GM12873 (cell line): ENCODE results near the gene EEF1AKMT2.

ENCODE experiments used
- CTCF ChIP-seq: IDR thresholded peaks from 2 replicates; pipeline ENCODE4 v1.5.1; 2012; ENCODE audit warnings: low read depth, mild to moderate bottlenecking, moderate library complexity, low read length, control low read depth; ENCODE audit not compliant: insufficient read depth; ENCODE audit errors: missing control alignments

EEF1AKMT2 gene

GRCh38 chr10:124791547-124792348 lies at the start of gene EEF1AKMT2:
EEF1AKMT2 (minus strand) TSS chr10:124791887; CDS start chr10:124791833, 54 bp downstream.
- TF ChIP-seq CTCF, result no peak

GRCh38 chr10:124837687-124838086 lies 46.0 kb upstream of the EEF1AKMT2 start:
- no peak for TF ChIP-seq CTCF

DNA sequence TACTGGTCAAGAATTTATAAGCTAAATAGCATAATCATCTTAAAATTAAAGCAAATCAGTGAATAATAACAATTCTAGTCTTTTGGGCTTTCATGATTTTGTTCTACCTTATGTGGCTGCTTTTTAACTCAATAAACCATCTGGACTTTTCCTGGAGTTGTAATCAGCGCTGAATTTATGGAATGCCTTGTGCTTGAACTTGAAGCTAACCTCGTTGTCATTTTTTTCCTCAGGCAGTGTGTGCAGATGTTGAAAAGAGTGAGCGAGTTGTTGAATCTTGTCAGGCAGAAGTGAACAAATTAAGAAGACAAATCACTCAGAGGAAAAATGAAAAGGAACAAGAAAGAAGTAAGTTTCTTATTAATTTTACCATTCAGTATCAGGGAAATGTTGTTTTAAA lies 39.4 kb upstream of the EEF1AKMT2 start:
- TF ChIP-seq CTCF, result no peak

- no peak for TF ChIP-seq CTCF
Observed at GRCh38 chr10:124830445-124830844, 38.8 kb upstream of the EEF1AKMT2 start.

- no peak for TF ChIP-seq CTCF
Observed at GRCh38 chr10:124829447-124830115, 37.9 kb upstream of the EEF1AKMT2 start.

DNA sequence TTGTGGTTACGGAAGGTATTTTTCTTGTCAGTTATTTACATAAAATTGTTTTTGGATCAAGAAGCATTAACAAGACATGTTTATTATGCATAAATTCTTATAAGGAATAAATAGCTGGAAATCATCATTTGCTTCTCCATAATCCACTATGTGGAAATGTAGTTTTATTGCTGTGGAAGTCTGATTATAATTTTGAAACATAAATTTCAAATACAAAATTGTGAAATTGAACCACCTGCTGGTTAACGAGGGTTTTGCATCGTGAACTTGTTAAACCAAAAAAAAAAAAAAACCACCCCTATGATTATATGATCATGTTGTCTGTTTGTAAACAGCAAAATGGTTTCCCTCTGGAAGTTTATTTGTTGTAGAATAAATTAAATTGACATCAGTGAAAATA lies 35.8 kb upstream of the EEF1AKMT2 start:
- TF ChIP-seq CTCF, result peak; percentile 39

GRCh38 chr10:124826262-124826661 lies 34.6 kb upstream of the EEF1AKMT2 start:
- TF ChIP-seq CTCF, result no peak
